Hepatocyte (in vitro differentiated cells): Measurements from ENCODE around the gene VPS4A. TPM values are rescaled to one million over a fixed set of nuclear protein-coding genes. Genes with fewer than 3 reads are reported as not detected.

Source experiments
- DNase-seq: peaks from one replicate; pipeline ENCODE4 v3.0.0-alpha.2; 2016; ENCODE audit warnings: low spot score
- H2AFZ ChIP-seq: fragments of 200-600 bp; sonication (generic); 2 replicates; pipeline ENCODE4 v1.6.0; 2016; ENCODE audit warnings: antibody characterized with exemption, mild to moderate bottlenecking
- H3K27ac ChIP-seq: fragments of 200-600 bp; sonication (generic); 2 replicates; pipeline ENCODE4 v1.5.1; 2016; ENCODE audit warnings: mild to moderate bottlenecking
- H3K27me3 ChIP-seq: fragments of 200-600 bp; sonication (generic); 2 replicates; pipeline ENCODE4 v1.6.1; 2016
- H3K36me3 ChIP-seq: fragments of 200-600 bp; sonication (generic); replicated peaks from 2 replicates; pipeline ENCODE4 v1.5.1; 2016; ENCODE audit warnings: low read depth; ENCODE audit not compliant: insufficient read depth
- H3K4me1 ChIP-seq: fragments of 200-600 bp; sonication (generic); 2 replicates; pipeline ENCODE4 v1.5.1; 2016; ENCODE audit warnings: mild to moderate bottlenecking, moderate library complexity; ENCODE audit not compliant: insufficient read depth
- H3K4me2 ChIP-seq: fragments of 200-600 bp; sonication (generic); 2 replicates; pipeline ENCODE4 v1.6.0; 2016
- H3K4me3 ChIP-seq: fragments of 200-600 bp; sonication (generic); 2 replicates; pipeline ENCODE4 v1.5.1; 2016; ENCODE audit warnings: mild to moderate bottlenecking
- H3K79me2 ChIP-seq: fragments of 200-600 bp; sonication (generic); 2 replicates; pipeline ENCODE4 v1.6.0; 2017; ENCODE audit warnings: mild to moderate bottlenecking
- H3K9me2 ChIP-seq: fragments of 200-600 bp; sonication (generic); replicated peaks from 2 replicates; pipeline ENCODE4 v1.6.0; 2017; ENCODE audit warnings: mild to moderate bottlenecking; ENCODE audit not compliant: insufficient read depth
- H3K9me3 ChIP-seq: fragments of 200-600 bp; sonication (generic); 2 replicates; pipeline ENCODE4 v1.5.1; 2016; ENCODE audit warnings: low read depth, mild to moderate bottlenecking
- H4K20me1 ChIP-seq: fragments of 200-600 bp; sonication (generic); 2 replicates; pipeline ENCODE4 v1.6.0; 2016; ENCODE audit warnings: mild to moderate bottlenecking; ENCODE audit not compliant: insufficient read depth, poor library complexity, severe bottlenecking
- CTCF ChIP-seq: fragments of 200-600 bp; sonication (generic); IDR thresholded peaks from 2 replicates; pipeline ENCODE4 v1.5.1; 2016; ENCODE audit warnings: antibody characterized with exemption, mild to moderate bottlenecking; ENCODE audit not compliant: poor library complexity
- EZH2 ChIP-seq: fragments of 200-600 bp; sonication (generic); IDR thresholded peaks from 2 replicates; pipeline ENCODE4 v1.6.1; 2016; ENCODE audit warnings: antibody characterized with exemption, mild to moderate bottlenecking, borderline replicate concordance
- EZH2phosphoT487 ChIP-seq: fragments of 200-600 bp; sonication (generic); IDR thresholded peaks from one replicate; pipeline ENCODE4 v1.6.1; 2018; ENCODE audit warnings: antibody characterized with exemption, mild to moderate bottlenecking, low read depth, moderate library complexity; ENCODE audit not compliant: unreplicated experiment, severe bottlenecking
- WGBS: methylation state at CpG from one replicate; pipeline ENCODE4 v1.1.6; 2016; ENCODE audit warnings: low lambda C conversion rate; ENCODE audit errors: missing lambda C conversion rate; 5-methylcytosine and 5-hydroxymethylcytosine counted together
- polyA plus RNA-seq: library from polyadenylated mRNA; unstranded; fragments of >200 nt; fragmentation: Nextera tagmentation; extraction: Ambion mirVana; gene quantifications from 2 replicates; pipeline ENCODE4 v1.2.1, GENCODE V29; 2016
- total RNA-seq: library from RNA; depleted of rRNA; stranded (reverse); fragments of >200 nt; gene quantifications from 2 replicates; pipeline ENCODE4 v1.2.3, GENCODE V29; 2014

Gene VPS4A
- total and polyA plus RNA-seq, 2 experiments from 2014 or later = 19.9 to 36.9 TPM

GRCh38 chr16:69315486-69316311 lies 4.5 kb downstream of the VPS4A start:
- no peak for DNase-seq
- no peaks in the 10 kb centered on the region for H3K9me2 ChIP-seq
- no peak overlapping the region for H3K27ac ChIP-seq
- no peak overlapping the region for H3K4me2 ChIP-seq
- no peaks in the 10 kb centered on the region for H3K27me3 ChIP-seq
- H2AFZ ChIP-seq = no peak overlapping the region
- 90% methylated on average over 30 of the region's 30 CpGs for WGBS
- peaks cover 42% of the 10 kb centered on the region for H3K79me2 ChIP-seq
- H4K20me1 ChIP-seq = peaks cover 14% of the 10 kb centered on the region
- H3K4me3 ChIP-seq = no peak overlapping the region
- TF ChIP-seq EZH2 (no peak), CTCF (no peak), EZH2phosphoT487 (no peak)
- H3K9me3 ChIP-seq = no peaks in the 10 kb centered on the region
- peaks cover 8% of the 10 kb centered on the region for H3K4me1 ChIP-seq
- no peaks in the 10 kb centered on the region for H3K36me3 ChIP-seq

DNA sequence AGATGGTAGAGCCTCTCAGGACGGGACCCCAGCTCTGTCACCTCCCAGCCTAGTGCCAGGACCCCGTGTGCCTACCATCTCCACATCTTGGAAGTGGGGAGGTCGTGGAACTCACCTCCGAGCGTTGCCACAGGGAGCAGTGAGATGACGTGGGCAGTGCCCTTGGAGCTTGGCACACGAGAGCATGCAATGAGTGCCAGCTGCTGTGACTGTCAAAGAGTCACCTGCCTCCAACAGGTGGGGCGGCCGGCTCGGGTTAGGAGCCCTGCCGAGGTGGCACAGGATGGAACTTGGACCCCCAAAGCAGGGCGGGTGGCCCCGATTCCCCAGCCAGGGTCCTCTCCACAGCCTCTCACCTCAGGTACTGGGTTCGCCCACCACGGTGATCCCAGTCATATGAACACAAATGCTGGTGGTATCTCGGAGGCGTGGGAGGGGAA lies 5.5 kb downstream of the VPS4A start:
- peaks cover 41% of the 10 kb centered on the region for H3K79me2 ChIP-seq
- H3K36me3 ChIP-seq = no peaks in the 10 kb centered on the region
- no peaks in the 10 kb centered on the region for H3K9me2 ChIP-seq
- H3K9me3 ChIP-seq = no peaks in the 10 kb centered on the region
- H3K4me1 ChIP-seq = peaks cover 8% of the 10 kb centered on the region
- H3K4me3 ChIP-seq = no peak overlapping the region
- H3K4me2 ChIP-seq = no peak overlapping the region
- peaks cover 14% of the 10 kb centered on the region for H4K20me1 ChIP-seq
- DNase-seq = no peak
- TF ChIP-seq CTCF (no peak), EZH2phosphoT487 (no peak), EZH2 (no peak)
- no peaks in the 10 kb centered on the region for H3K27me3 ChIP-seq
- no peak overlapping the region for H2AFZ ChIP-seq
- no peak overlapping the region for H3K27ac ChIP-seq
- WGBS = 98% methylated on average over 16 of the region's 17 CpGs

DNA sequence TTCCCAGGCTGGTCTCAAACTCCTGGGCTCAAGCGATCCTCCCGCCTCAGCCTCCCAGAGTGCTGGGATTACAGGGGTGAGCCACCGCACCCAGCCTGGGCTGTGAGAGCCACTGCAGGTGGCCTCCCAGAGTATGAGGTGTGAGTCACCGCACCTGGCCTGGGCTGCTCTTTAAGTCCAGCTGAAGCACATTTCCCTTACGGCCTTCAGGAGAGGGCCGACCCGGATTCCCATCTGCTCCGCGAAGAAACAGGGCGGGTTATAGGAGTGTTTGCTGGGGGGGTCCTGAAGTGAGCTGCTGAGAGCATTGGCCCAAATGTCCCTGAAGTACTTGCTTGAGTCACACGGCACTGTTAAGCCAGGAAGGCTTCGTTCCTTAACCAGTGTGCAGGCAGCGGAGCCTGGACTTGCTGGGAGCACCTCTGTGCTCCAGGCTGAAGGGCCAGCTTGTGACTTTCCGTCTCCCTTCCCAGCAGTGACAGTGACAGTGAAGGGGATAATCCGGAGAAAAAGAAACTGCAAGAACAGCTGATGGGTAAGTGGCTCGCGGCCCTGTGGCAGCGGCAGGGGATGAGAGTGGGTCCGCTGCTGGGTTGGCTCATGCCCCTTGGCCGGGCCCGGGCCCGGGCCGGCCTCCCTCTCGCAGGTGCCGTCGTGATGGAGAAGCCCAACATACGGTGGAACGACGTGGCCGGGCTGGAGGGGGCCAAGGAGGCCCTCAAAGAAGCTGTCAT lies 7.2 kb downstream of the VPS4A start:
- H3K9me2 ChIP-seq = no peaks in the 10 kb centered on the region
- H3K4me3 ChIP-seq = no peak overlapping the region
- H3K36me3 ChIP-seq = no peaks in the 10 kb centered on the region
- H4K20me1 ChIP-seq = peaks cover 4% of the 10 kb centered on the region
- no peaks in the 10 kb centered on the region for H3K27me3 ChIP-seq
- H3K9me3 ChIP-seq = no peaks in the 10 kb centered on the region
- peaks cover 40% of the 10 kb centered on the region for H3K79me2 ChIP-seq
- H3K4me2 ChIP-seq = no peak overlapping the region
- no peaks in the 10 kb centered on the region for H3K4me1 ChIP-seq
- TF ChIP-seq CTCF = no peak
- TF ChIP-seq EZH2 = no peak
- no peak for TF ChIP-seq EZH2phosphoT487
- no peak overlapping the region for H2AFZ ChIP-seq
- WGBS = 95% methylated on average over 30 of the region's 30 CpGs
- DNase-seq = no peak
- H3K27ac ChIP-seq = no peak overlapping the region
